HepG2 (cell line): Measurements from ENCODE around the gene LGALS13. TPM values are rescaled to one million over a fixed set of nuclear protein-coding genes. Genes with fewer than 3 reads are reported as not detected.

Experiments
- ATAC-seq: fragments of 200-7000 bp; cut with Tn5 transposase; 3 replicates; pipeline ENCODE4 v1.9.1; 2020; ENCODE audit warnings: mild to moderate bottlenecking, moderate library complexity
- BruUV-seq: library from RNA; stranded (reverse); fragments of 400-500 nt; replicated peaks from 2 replicates; lab custom pipeline; 2021; lab: Mats Ljungman, UMichigan
- CTCF ChIA-PET: fragments of 300-600 bp; formaldehyde crosslinking; extraction: SDS; loops from one replicate; lab custom pipeline; 2021; ENCODE audit warnings: low total read pairs, inconsistent platforms, low intra/inter-chr PET ratio; lab: Yijun Ruan, JAX
- POLR2A ChIA-PET: fragments of 350-600 bp; sonication (Branson Sonifier 250); formaldehyde crosslinking; loops from one replicate; lab custom pipeline; 2020; ENCODE audit warnings: antibody characterized with exemption, inconsistent platforms; lab: Yijun Ruan, JAX
- DNase-seq: peaks from one replicate; pipeline ENCODE4 v3.0.0-alpha.2; 2015; ENCODE audit warnings: low spot score
- FAIRE-seq: peaks from 3 replicates; lab custom pipeline; 2011; peaks lifted over from hg19 to GRCh38; lab: Jason Lieb, UNC
- H2AFZ ChIP-seq: one replicate; pipeline ENCODE4 v1.6.1; 2011; ENCODE audit warnings: low read length, inconsistent platforms
- H3K27ac ChIP-seq: fragments of 300-600 bp; 3 replicates; pipeline ENCODE4 v1.8.0; 2011; ENCODE audit warnings: mixed run types, mild to moderate bottlenecking, mixed read lengths, low read length, inconsistent platforms; ENCODE audit not compliant: insufficient read depth; ENCODE audit errors: extremely low read length
- H3K27me3 ChIP-seq, 2 experiments: fragments of 200-600 bp in 1 of 2; 2 replicates in 1 of 2; 3 replicates in 1 of 2; pipeline versions ENCODE4 v1.6.0 to v1.8.0; 2011; ENCODE audit warnings: low read length in 2 of 2, mild to moderate bottlenecking in 2 of 2, moderate library complexity in 2 of 2, inconsistent platforms in 1 of 2; ENCODE audit not compliant: insufficient read depth in 2 of 2, control insufficient read depth in 1 of 2
- H3K36me3 ChIP-seq, 2 experiments: fragments of 200-600 bp in 1 of 2; replicated peaks in 1 of 2; 2 replicates in 1 of 2; 3 replicates in 1 of 2; pipeline versions ENCODE4 v1.5.1 to v1.8.0; 2011; ENCODE audit warnings: low read length in 2 of 2, inconsistent platforms in 1 of 2; ENCODE audit not compliant: insufficient read depth in 2 of 2, control insufficient read depth in 1 of 2
- H3K4me1 ChIP-seq: 2 replicates; pipeline ENCODE4 v1.5.1; 2012; ENCODE audit warnings: low read length, inconsistent platforms; ENCODE audit not compliant: insufficient read depth
- H3K4me2 ChIP-seq: 2 replicates; pipeline ENCODE4 v1.6.0; 2011; ENCODE audit warnings: low read depth, low read length, inconsistent platforms
- H3K4me3 ChIP-seq, 3 experiments: fragments of 200-600 bp in 1 of 3; sonication (generic), shearing (Covaris generic) in 1 of 3; replicated peaks in 1 of 3; 2 replicates each; pipeline ENCODE4 v1.5.1; 2011 to 2016; ENCODE audit warnings: low read length in 3 of 3, inconsistent platforms in 2 of 3, low read depth in 2 of 3, mild to moderate bottlenecking in 2 of 3, control low read depth in 1 of 3, mixed read lengths in 1 of 3; ENCODE audit not compliant: insufficient read depth in 1 of 3
- H3K79me2 ChIP-seq: one replicate; pipeline ENCODE4 v1.6.1; 2011; ENCODE audit warnings: low read length, inconsistent platforms; ENCODE audit not compliant: insufficient read depth
- H3K9ac ChIP-seq: 2 replicates; pipeline ENCODE4 v1.6.0; 2011; ENCODE audit warnings: mild to moderate bottlenecking, low read depth, low read length, inconsistent platforms; ENCODE audit not compliant: insufficient read depth
- H3K9me3 ChIP-seq: 2 replicates; pipeline ENCODE4 v1.5.1; 2012; ENCODE audit warnings: mild to moderate bottlenecking, low read length
- H4K20me1 ChIP-seq: 2 replicates; pipeline ENCODE4 v1.6.0; 2011; ENCODE audit warnings: inconsistent platforms, mild to moderate bottlenecking, low read length, moderate library complexity; ENCODE audit not compliant: insufficient read depth
- SAP130 ChIP-seq: IDR thresholded peaks from 2 replicates; pipeline ENCODE4 v1.6.1; 2016; ENCODE audit warnings: low read depth
- ZBTB42 ChIP-seq: sonication (generic); formaldehyde crosslinking; IDR thresholded peaks from 2 replicates; pipeline ENCODE4 v1.5.0; 2020; ENCODE audit warnings: mild to moderate bottlenecking, missing genetic modification reagents
- ZNF138 ChIP-seq: sonication (generic); formaldehyde crosslinking; IDR thresholded peaks from 2 replicates; pipeline ENCODE4 v1.5.0; 2020; ENCODE audit warnings: mild to moderate bottlenecking, low read depth, missing genetic modification reagents
- ZNF510 ChIP-seq: sonication (generic); formaldehyde crosslinking; IDR thresholded peaks from 2 replicates; pipeline ENCODE4 v1.4.0; 2020; ENCODE audit warnings: low read depth, mild to moderate bottlenecking, missing genetic modification reagents
- ZNF772 ChIP-seq: sonication (generic); formaldehyde crosslinking; IDR thresholded peaks from 2 replicates; pipeline ENCODE4 v1.5.0; 2020; ENCODE audit warnings: mild to moderate bottlenecking, missing genetic modification reagents
- WGBS: methylation state at CpG from one replicate; pipeline ENCODE4 v1.1.6; 2017; ENCODE audit warnings: low lambda C conversion rate; 5-methylcytosine and 5-hydroxymethylcytosine counted together
- in situ Hi-C: cut with HindIII; loops from 2 replicates; pipeline ENCODE4 v1.10.0; 2017; ENCODE audit warnings: low pct_unique_long_range_greater_than_20kb; ENCODE audit not compliant: extremely low pct_ligation_motif_present
- intact Hi-C: fragments of 100-400 bp; cut with micrococcal nuclease; formaldehyde crosslinking; loops from one replicate; pipeline ENCODE4 v1.10.0; 2022; ENCODE audit not compliant: unreplicated experiment
- polyA plus RNA-seq, 8 experiments: library from polyadenylated mRNA; depleted of rRNA in 3 of 8; stranded (reverse) in 7 of 8; unstranded in 1 of 8; fragments of >200 nt; fragmentation: Illumina TruSeq in 4 of 8; extraction: Trizol in 4 of 8; gene quantifications; 2 replicates each; pipeline versions ENCODE4 v1.2.1 to v1.2.3, GENCODE V29; 2011 to 2016; ENCODE audit warnings: low read depth in 4 of 8, missing spikeins in 1 of 8, mixed read lengths in 1 of 8; ENCODE audit not compliant: insufficient read depth in 1 of 8
- total RNA-seq, 5 experiments: library from RNA; depleted of rRNA; stranded (reverse); fragments of >200 nt; fragmentation: Illumina TruSeq; extraction: Trizol; gene quantifications; 2 replicates each; pipeline ENCODE4 v1.2.3, GENCODE V29; 2016; ENCODE audit warnings: low read depth in 1 of 5
- TF ChIP-seq, protein P1 (sequence below): sonication (generic); formaldehyde crosslinking; IDR thresholded peaks from 2 replicates; pipeline ENCODE4 v1.5.1; 2020; ENCODE audit warnings: missing genetic modification reagents, mild to moderate bottlenecking, borderline replicate concordance
- TF ChIP-seq, protein P2 (sequence below): sonication (generic); formaldehyde crosslinking; IDR thresholded peaks from 2 replicates; pipeline ENCODE4 v1.5.0; 2020; ENCODE audit warnings: missing genetic modification reagents
- TF ChIP-seq, protein P3 (sequence below): sonication (generic); formaldehyde crosslinking; IDR thresholded peaks from 2 replicates; pipeline ENCODE4 v1.5.0; 2020; ENCODE audit warnings: mild to moderate bottlenecking, missing genetic modification reagents, borderline replicate concordance
- TF ChIP-seq, protein P4 (sequence below): sonication (generic); formaldehyde crosslinking; IDR thresholded peaks from 2 replicates; pipeline ENCODE4 v1.4.0; 2020; ENCODE audit warnings: missing genetic modification reagents
- TF ChIP-seq, protein P5 (sequence below): IDR thresholded peaks from 2 replicates; pipeline ENCODE4 v1.6.1; 2018; ENCODE audit warnings: missing genetic modification reagents
- TF ChIP-seq, protein P6 (sequence below): sonication (generic); formaldehyde crosslinking; IDR thresholded peaks from 2 replicates; pipeline ENCODE4 v1.5.0; 2020; ENCODE audit warnings: missing genetic modification reagents, mild to moderate bottlenecking, borderline replicate concordance

The LGALS13 gene
- total and polyA plus RNA-seq, 2 of the 13 experiments (the other 11 are each of a cell fraction or from before 2014, with no cell fraction given) = not detected

DNA sequence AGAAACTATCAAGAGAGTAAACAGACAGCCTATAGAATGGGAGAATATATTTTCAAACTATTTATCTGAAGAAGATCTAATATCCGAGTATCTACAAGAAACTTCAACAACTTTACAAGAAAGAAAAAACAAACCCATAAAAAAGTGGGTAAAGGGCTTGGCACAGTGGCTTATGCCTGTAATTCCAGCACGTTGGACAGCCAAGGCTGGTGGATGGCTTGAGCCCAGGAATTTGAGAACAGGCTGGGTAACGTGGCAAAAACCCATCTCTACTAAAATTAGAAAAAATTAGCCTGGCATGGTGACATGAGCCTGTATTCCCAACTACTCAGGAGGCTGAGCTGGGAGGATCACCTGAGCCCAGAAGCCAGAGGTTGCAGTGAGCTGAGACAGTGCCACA, 45.6 kb downstream of the LGALS13 start (continued):
- TF ChIP-seq, protein P1, sequence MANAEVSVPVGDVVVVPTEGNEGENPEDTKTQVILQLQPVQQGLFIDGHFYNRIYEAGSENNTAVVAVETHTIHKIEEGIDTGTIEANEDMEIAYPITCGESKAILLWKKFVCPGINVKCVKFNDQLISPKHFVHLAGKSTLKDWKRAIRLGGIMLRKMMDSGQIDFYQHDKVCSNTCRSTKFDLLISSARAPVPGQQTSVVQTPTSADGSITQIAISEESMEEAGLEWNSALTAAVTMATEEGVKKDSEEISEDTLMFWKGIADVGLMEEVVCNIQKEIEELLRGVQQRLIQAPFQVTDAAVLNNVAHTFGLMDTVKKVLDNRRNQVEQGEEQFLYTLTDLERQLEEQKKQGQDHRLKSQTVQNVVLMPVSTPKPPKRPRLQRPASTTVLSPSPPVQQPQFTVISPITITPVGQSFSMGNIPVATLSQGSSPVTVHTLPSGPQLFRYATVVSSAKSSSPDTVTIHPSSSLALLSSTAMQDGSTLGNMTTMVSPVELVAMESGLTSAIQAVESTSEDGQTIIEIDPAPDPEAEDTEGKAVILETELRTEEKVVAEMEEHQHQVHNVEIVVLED = no peak
- no peak for TF ChIP-seq SAP130

DNA sequence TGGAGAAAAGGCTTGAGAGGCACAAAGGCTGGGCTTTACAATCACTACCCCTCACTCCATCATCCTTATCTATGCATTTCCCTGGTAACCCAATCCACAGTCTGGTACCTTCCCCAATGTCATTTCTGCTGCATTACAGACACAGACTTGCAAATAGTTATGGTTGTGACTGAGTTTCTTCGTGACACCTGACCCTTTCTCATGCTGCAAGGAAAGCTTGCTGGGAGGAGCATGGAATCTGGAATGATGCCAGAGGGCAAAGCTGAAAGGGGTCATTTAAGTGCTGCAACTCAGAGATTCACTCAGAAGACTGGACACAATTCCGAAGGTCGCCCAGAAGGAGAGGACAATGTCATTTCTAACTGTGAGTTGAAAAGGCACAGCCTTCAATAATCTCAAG, 53.3 kb downstream of the LGALS13 start, which contains the start of gene LGALS16:
LGALS16 (plus strand) TSS at position 301 of the 400 bp plus-strand sequence; CDS start at position 350, 49 bp downstream.
- Histone ChIP-seq H3K27me3 (no peaks in the 10 kb centered on the region; a peak in 2 of 5 replicates), H3K9me3 (no peaks in the 10 kb centered on the region), H4K20me1 (no peaks in the 10 kb centered on the region), H3K9ac (no peak within 1 kb of the TSS), H3K27ac (no peak within 1 kb of the TSS), H3K4me1 (no peaks in the 10 kb centered on the region), H3K36me3 (no peaks in the 10 kb centered on the region), H2AFZ (no peak within 1 kb of the TSS), H3K4me2 (no peak within 1 kb of the TSS), H3K79me2 (no peaks in the 10 kb centered on the region), H3K4me3 (no peak within 1 kb of the TSS)
- FAIRE-seq (no peak), ATAC-seq (no peak), DNase-seq (no peak)
- 2% methylated on average over 3 of the region's 3 CpGs for WGBS
- intact Hi-C loops = no loop called here
- in situ Hi-C loops = no loop called here
- POLR2A ChIA-PET = no interaction called here
- no TSS peak for BruUV-seq
- CTCF ChIA-PET = no interaction called here
- TF ChIP-seq, protein P2, sequence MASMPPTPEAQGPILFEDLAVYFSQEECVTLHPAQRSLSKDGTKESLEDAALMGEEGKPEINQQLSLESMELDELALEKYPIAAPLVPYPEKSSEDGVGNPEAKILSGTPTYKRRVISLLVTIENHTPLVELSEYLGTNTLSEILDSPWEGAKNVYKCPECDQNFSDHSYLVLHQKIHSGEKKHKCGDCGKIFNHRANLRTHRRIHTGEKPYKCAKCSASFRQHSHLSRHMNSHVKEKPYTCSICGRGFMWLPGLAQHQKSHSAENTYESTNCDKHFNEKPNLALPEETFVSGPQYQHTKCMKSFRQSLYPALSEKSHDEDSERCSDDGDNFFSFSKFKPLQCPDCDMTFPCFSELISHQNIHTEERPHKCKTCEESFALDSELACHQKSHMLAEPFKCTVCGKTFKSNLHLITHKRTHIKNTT (CRISPR knock-in tag) = no peak
- TF ChIP-seq, protein P3, sequence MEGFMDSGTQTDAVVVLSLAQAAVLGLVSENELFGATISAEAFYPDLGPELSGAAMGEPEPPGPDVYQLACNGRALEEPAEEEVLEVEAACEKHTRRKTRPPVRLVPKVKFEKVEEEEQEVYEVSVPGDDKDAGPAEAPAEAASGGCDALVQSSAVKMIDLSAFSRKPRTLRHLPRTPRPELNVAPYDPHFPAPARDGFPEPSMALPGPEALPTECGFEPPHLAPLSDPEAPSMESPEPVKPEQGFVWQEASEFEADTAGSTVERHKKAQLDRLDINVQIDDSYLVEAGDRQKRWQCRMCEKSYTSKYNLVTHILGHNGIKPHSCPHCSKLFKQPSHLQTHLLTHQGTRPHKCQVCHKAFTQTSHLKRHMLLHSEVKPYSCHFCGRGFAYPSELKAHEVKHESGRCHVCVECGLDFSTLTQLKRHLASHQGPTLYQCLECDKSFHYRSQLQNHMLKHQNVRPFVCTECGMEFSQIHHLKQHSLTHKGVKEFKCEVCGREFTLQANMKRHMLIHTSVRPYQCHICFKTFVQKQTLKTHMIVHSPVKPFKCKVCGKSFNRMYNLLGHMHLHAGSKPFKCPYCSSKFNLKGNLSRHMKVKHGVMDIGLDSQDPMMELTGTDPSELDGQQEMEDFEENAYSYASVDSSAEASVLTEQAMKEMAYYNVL = no peak
- TF ChIP-seq, protein P4, sequence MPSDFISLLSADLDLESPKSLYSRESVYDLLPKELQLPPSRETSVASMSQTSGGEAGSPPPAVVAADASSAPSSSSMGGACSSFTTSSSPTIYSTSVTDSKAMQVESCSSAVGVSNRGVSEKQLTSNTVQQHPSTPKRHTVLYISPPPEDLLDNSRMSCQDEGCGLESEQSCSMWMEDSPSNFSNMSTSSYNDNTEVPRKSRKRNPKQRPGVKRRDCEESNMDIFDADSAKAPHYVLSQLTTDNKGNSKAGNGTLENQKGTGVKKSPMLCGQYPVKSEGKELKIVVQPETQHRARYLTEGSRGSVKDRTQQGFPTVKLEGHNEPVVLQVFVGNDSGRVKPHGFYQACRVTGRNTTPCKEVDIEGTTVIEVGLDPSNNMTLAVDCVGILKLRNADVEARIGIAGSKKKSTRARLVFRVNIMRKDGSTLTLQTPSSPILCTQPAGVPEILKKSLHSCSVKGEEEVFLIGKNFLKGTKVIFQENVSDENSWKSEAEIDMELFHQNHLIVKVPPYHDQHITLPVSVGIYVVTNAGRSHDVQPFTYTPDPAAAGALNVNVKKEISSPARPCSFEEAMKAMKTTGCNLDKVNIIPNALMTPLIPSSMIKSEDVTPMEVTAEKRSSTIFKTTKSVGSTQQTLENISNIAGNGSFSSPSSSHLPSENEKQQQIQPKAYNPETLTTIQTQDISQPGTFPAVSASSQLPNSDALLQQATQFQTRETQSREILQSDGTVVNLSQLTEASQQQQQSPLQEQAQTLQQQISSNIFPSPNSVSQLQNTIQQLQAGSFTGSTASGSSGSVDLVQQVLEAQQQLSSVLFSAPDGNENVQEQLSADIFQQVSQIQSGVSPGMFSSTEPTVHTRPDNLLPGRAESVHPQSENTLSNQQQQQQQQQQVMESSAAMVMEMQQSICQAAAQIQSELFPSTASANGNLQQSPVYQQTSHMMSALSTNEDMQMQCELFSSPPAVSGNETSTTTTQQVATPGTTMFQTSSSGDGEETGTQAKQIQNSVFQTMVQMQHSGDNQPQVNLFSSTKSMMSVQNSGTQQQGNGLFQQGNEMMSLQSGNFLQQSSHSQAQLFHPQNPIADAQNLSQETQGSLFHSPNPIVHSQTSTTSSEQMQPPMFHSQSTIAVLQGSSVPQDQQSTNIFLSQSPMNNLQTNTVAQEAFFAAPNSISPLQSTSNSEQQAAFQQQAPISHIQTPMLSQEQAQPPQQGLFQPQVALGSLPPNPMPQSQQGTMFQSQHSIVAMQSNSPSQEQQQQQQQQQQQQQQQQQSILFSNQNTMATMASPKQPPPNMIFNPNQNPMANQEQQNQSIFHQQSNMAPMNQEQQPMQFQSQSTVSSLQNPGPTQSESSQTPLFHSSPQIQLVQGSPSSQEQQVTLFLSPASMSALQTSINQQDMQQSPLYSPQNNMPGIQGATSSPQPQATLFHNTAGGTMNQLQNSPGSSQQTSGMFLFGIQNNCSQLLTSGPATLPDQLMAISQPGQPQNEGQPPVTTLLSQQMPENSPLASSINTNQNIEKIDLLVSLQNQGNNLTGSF (CRISPR knock-in tag) = no peak
- TF ChIP-seq ZNF772 (no peak), ZNF510 (CRISPR knock-in tag) (no peak), ZNF138 (no peak), ZBTB42 (CRISPR knock-in tag) (no peak)
- TF ChIP-seq, protein P5, sequence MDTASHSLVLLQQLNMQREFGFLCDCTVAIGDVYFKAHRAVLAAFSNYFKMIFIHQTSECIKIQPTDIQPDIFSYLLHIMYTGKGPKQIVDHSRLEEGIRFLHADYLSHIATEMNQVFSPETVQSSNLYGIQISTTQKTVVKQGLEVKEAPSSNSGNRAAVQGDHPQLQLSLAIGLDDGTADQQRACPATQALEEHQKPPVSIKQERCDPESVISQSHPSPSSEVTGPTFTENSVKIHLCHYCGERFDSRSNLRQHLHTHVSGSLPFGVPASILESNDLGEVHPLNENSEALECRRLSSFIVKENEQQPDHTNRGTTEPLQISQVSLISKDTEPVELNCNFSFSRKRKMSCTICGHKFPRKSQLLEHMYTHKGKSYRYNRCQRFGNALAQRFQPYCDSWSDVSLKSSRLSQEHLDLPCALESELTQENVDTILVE (CRISPR knock-in tag) = no peak
- TF ChIP-seq, protein P6, sequence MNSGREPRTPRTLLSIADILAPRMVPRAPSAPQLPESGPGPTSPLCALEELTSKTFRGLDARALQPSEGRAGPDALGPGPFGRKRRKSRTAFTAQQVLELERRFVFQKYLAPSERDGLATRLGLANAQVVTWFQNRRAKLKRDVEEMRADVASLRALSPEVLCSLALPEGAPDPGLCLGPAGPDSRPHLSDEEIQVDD = no peak
